RCC 7860 (cell line): ENCODE measurements around the gene FRS3.
"Not testable (repeated sequence)": the region's sequence is repeated elsewhere in the genome, so short reads cannot be mapped to it uniquely, and the experiment has no call there.

Experiments
- DNase-seq: peaks from one replicate; pipeline ENCODE4 v3.0.0-alpha.2; 2015; ENCODE audit warnings: low spot score
- FAIRE-seq: peaks from 2 replicates; lab custom pipeline; 2012; peaks lifted over from hg19 to GRCh38; lab: Jason Lieb, UNC

Gene FRS3

DNA sequence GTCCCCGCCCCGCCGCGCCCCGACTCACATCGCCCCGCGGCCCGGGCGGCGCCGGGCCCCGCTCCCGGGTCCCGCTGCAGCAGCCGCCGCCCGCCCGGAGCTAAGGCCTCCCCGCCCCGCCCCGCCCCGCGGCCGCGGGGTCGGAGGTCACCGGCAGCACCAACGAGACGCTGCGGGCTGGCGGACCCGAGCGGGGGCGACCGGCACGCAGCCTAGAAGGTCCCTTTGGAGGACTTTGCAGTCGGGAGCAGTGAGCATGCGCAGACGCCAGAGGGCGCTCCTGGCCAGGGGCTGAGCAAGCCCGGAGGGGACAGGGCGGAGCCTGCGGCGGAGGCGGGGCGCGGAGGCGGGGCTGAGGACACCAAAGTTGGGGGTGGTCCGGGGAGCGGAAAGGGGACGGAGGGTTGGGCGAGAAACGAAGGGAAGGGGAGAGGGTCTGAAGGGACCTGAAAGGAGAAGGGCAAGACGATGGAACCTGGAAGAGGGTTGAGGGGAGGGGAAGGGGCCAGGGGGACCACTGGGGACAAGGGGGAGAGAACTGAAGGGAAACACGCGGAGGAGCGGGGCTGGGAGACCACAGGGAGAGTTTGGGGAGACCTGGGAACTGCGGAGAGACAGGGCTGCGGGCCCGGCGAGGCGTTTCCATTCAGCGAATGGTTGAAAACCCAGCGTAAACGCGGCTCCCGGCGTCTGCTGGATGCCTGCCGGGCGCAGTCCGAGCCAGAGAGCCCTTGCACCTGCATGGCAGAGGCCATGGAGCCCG, at the start of gene FRS3:
Gene FRS3, minus strand, starts transcription at position 113 of the 763 bp plus-strand sequence. CDS start 2,913 bp downstream, outside the sequence.
- DNase-seq = peak; percentile 79
- FAIRE-seq = no peak

- FAIRE-seq = no peak
- DNase-seq = no peak
Measured at GRCh38 chr6:41826343-41827022, 46.8 kb upstream of the FRS3 start.

- DNase-seq (peak; percentile 34), FAIRE-seq (no peak)
Measured at GRCh38 chr6:41824571-41825569, 45.2 kb upstream of the FRS3 start.

- DNase-seq = no peak
- no peak for FAIRE-seq
Measured at GRCh38 chr6:41823178-41823577, 43.5 kb upstream of the FRS3 start.

- FAIRE-seq = no peak
- DNase-seq = no peak
Measured at GRCh38 chr6:41822021-41822420, 42.3 kb upstream of the FRS3 start.

DNA sequence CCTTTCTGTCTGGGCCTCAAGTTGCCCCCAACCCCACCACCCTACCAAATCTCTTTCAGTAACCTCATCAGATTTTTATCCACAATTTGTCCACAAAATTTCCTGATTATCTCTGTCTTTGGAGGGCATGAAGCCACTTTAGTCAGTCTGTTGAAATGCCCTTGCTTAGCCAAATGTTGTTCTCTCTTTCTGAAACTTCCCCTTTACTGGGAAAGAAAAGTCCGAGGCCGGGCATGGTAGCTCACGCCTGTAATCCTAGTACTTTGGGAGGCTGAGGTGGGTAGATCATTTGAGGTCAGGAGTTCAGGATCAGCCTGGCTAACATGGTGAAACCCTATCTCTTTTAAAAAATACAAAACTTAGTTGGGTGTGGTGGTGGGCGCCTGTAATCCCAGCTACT, 41.6 kb upstream of the FRS3 start:
- FAIRE-seq (no peak), DNase-seq (no peak)

- no peak for DNase-seq
- FAIRE-seq = no peak
Measured at GRCh38 chr6:41818271-41819054, 38.8 kb upstream of the FRS3 start.

- DNase-seq (no peak), FAIRE-seq (no peak)
Measured at GRCh38 chr6:41815587-41815986, 35.9 kb upstream of the FRS3 start.

DNA sequence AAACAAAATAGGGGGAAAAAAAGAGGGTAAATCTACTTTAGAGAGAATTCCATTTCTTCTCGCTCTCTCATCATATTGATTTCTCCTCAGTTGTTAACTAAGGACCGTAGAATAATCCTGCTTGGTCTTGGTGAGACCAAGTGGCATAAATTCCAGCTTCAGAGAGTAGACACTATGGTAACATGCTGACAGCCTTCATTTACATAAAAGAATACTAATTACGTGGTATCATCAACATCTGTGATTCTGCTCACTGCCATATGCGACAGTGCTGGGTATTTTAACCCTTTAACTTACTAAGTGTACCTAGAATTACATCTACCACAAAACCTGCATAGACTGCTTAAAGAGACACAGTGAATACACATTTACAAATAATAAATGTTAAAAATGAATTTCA, 34.9 kb upstream of the FRS3 start:
- FAIRE-seq (no peak), DNase-seq (no peak)

GRCh38 chr6:41813956-41814355, 34.3 kb upstream of the FRS3 start:
- no peak for FAIRE-seq

GRCh38 chr6:41813469-41813868, 33.8 kb upstream of the FRS3 start:
- FAIRE-seq (no peak), DNase-seq (no peak)

More at GRCh38 chr6:41813956-41814355, 34.3 kb upstream of the FRS3 start:
- DNase-seq = no peak

- not testable (repeated sequence) for DNase-seq, FAIRE-seq
Measured at GRCh38 chr6:41811946-41812345, 32.2 kb upstream of the FRS3 start.

- FAIRE-seq (no peak), DNase-seq (no peak)
Measured at GRCh38 chr6:41811095-41811494, 31.4 kb upstream of the FRS3 start.

GRCh38 chr6:41805830-41806774, 26.4 kb upstream of the FRS3 start:
- DNase-seq = no peak
- no peak for FAIRE-seq

DNA sequence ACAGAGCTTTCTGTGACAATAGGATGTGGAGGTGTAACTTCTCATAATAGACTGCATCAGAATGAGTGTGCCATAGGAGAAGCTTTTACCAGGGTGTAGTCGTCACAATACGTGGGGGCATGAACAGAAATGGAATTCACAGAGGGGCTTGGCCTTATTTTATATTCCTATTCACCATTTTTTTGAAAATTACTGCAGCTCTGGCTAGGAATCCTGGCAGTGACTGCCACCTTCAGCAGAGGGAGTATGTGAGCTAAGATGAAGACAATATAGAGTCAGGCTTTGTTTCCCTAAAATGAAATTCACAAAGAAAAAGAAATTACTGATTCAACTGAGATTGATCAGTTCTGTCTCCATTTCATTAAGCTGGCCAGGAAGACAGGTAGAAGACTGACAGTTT, 21.7 kb upstream of the FRS3 start:
- DNase-seq (no peak), FAIRE-seq (no peak)

- DNase-seq (no peak), FAIRE-seq (no peak)
Measured at GRCh38 chr6:41799559-41799911, 19.8 kb upstream of the FRS3 start.

- DNase-seq = no peak
- FAIRE-seq = no peak
Measured at GRCh38 chr6:41798901-41799558, 19.3 kb upstream of the FRS3 start.

GRCh38 chr6:41796474-41796873, 16.8 kb upstream of the FRS3 start:
- no peak for FAIRE-seq
- DNase-seq = no peak

DNA sequence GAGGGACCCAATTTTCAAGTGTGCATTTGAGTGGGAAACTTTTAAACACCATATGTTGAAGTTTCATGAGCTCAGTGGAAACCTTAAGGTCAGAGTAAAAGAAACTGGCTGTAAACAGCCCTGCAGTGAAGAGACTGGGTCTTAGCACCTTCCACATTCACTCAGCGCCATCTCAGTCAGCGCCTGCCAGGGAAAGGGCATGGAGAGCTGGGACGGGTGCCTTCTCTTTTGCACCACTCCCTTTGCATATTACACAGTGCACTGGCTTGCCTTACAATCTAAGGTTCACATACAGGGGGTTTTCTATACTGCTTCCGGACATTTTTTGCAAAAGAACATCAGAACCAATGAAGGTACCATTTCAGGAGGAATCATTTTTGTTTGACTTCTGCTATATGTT, 12.3 kb upstream of the FRS3 start:
- FAIRE-seq (no peak), DNase-seq (no peak)
